Amniotic stem cell (primary cell): ENCODE results near the gene COL9A1.

Source experiments
- DNase-seq: peaks from one replicate; lab custom pipeline; 2025; lab: John Stamatoyannopoulos, UW

Gene COL9A1

DNA sequence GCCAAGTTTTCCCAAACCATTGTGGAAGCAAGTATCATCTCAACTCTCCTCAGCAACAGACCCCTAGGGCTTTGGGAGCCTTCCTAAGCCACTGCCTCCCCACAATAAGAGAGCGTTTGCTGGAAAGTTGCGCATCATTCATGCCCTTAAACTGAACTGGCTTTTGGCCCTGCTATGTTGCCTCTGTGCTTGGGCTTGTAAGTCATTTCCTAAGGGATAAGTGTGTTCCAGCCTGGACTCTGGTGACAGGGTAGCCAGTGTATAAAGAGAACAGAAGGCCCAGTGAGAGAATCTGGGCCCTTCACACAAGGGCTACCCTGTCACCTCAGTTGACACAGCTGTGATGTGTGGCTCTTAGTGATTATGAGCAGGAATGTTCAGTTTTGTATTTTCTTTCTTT, 77.8 kb downstream of the COL9A1 start:
- no peak for DNase-seq

DNA sequence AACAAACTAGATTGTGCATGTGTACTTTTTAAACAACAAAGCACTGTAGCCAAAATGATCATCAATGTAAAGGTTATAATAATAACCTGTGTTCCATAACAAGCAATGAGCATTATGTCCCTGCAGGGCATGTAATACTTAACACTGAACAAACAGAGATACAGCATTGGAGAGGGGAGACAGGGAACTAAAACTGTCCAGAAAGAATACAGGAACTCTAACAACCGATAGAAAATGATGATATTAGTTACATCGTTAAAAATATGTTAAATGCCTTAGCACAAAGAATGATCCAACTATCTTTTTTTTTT, 80.5 kb downstream of the COL9A1 start:
- DNase-seq = no peak

DNA sequence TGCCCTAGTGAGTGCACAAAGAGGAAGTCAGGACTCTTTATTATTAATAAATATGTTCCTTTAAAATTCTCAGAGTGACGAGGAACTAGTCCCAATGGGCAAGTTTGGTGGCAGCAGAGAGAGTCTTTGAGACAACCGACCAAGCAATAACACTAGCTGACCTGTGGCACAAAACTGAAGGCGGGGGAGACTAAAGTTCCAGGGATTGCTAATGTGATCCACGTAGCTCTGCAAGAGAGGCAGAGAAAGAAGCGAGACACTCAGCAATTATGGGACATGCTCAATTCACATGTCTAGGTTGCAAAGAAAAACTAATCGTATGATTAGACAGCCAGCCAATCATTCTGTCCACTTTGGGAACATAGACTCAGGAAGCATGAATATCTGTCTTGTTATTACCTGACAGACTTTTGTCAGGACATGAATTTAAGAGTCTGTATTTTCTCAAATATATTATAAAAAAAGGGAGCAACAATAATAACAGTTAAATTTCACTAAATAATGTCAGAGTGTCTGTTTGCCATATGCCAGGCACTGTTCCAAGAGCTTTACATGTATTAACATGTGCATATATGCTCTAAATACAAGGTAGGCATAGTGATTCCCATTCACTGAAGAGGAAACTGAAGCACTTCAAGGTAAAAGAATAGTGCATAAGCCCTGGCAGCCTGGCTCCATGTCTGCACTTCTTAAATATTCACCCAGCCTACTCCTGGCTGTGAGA, 81.0 kb downstream of the COL9A1 start:
- DNase-seq = no peak

DNA sequence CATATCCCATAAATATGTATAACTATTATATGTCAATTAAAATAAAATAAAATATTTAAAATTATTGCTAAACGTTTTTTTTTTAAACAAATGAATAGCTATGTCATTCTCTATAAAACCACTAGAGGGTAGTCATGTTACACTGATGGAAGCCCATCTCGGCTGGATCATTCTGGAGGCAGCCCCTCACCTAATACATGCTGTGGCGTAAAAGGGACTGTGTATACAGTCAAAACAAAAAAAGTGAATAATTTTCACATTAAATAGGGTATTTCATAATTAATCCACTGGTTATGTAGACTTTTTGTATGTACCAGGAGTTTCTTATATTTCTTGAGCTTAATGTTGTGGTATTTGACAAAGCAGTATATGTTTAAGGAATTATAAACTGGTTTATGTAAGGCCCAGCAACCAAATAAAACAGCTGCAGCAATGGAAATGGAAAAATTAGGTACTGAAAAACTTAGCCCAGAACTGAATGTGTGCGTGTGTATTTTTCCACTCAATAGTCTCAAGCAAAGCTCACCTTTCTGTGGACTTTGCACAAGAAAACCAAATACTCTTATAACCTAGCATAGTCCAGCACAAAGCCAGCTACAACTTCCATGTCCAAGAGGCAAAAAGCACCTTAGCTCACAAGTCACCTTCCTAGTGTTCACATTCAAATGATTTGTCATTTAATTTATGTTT, 81.7 kb downstream of the COL9A1 start:
- peak; percentile 20 for DNase-seq

DNA sequence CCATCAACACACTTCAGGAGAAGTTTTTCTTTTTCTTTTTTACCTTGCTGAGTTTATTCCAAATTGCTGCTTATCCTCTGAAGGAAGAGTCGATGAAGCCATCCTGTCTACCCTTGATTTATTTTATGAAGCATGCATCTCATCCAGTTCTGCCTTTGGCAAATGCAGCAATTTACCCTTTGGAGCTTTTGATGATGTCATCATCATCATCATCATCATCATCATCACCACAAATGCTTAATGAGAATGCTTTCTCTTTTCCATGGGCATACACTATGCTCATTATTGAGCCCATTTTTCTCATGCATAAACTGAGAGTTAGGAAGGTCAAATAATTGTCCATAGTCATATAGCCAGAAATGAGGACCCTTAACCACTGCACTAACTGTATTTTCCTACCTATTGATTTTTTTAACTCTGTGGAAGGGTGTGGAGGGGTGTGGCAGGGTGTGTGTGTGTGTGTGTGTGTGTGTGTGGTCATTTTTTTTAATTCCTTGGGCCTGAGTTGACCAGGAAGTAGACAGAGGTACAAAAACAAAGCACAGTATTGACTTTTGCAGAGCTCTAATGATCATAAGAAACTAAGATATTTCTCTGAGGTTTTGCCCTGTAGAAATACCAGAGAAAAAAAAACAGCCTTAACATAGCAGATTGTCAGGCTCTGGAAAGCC, 82.8 kb downstream of the COL9A1 start:
- DNase-seq = no peak

DNA sequence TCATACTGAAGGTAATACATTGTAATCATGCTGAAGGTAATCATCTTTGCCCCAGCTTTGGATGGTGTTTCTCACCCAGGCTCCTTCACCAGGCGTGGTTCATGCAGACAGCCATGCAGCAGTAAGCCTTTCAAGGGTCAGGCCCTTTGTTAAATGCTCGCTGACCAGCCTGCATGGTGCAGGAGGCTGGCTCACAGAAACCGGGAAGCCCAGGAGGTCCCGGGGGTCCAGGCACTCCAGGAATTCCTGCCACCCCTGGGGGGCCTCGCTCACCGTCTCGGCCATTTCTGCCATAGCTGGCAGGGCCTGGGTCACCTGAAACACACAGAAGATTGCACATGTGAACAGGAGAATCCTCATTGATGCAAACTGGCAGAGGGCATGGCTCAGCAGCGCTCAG, 86.1 kb downstream of the COL9A1 start:
- no peak for DNase-seq

DNA sequence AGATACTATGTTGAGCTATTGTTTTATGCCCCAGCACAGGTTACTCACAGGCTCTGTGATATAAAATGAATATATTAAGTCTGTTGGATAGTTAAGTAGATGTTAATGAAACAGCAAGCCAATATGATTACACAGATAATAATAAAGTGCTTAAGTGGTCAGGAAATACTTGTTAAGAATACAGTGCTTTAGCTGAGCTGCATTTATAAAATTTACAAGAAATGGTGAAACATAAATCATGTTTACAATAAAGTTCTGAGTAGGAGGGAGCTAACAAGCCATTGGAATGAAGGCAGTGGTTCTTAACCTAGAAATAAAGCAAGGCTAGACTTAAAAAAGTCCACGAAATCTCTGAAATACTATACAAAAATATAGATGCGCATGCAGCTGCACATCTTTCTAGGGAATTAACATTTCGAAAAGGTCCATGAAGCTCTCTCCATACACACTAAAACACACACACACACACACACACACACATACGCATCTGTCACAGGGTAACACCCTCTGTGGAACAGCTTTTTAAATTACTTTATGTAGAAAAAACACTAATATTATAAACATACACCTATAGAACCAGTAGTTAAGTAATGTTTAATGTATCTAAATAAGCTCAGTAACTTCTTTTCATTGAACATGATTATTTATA, 87.3 kb downstream of the COL9A1 start:
- no peak for DNase-seq

DNA sequence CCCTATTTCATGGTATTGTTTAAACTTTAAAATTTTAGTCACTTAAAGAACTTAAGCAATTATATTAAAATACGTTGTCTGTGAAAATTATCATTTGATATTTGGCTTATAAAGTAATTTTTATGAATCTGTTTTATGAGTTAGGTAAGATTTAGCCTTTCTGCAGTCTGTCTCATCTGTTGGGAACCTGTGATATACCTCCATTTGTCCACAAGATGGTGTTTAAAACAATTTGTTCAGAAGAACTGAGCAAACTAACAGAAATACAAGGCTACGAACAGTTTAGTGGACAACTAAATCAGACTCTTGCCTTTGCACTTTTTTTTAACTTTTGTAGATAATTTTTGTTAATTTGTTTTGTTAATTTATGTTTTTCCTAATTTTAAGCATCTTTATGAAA, 92.4 kb downstream of the COL9A1 start:
- no peak for DNase-seq

DNA sequence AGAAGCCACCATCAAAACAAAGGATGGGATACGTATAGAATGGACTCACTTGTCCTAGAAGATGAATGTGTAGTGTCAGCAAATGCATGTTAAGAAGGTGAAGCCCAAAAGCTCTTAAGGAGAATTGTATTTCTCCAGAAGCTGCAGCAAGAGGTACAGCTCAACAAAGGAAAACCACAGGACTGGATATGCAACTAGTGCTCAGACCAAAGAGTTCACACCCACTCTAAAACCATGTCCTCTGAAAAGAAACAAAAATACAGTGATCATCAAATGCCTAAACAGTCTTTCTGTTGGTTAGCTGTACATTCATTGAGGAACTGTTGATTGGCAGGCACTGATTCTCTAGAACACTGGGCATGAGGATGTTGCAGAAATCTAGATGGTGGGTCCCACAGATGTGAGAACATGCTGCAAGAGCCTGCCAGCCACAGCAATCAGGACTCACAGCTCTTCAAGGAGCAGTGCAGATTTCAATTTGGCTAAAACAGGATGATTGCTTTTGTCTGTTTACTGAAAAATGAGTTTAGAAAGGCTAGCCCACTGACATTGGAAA, 94.6 kb downstream of the COL9A1 start:
- DNase-seq = no peak

DNA sequence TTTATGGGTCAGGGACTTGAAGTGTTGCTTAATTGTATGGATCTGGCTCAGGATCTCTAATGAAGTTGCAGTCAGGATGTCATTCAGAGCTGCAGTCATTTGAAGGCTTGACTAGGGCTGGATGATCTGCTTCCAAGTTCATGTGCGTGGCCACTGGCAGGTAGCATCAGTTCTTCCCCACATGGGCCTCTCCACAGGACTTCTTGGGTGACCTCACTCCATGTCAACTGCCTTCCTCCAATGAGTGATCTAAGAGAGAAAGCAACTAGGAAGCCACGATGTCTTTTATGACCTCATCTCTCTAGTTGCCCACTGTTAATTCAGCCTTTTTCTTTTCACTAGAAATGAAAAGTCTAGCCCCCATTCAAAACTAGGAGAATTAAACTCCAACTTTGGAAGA, 104.1 kb downstream of the COL9A1 start:
- no peak for DNase-seq

DNA sequence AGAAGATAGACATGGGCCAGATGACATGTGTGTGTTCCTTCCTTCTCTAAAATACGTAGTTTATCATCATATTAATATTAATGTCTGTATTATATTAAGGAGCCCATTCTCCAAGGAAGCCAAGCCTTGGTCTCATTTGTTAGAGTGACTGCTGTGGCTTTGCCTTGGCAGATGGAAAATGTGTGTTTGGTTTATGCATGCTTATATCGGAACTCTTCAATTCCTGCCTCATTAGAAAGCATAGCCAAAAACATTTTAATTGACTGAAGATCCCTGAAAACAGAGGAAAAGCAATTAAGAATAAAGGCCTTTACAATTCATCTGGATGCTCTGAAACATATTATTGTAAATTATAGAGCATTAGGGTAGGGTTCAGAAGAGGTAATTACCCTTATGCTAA, 106.4 kb downstream of the COL9A1 start:
- DNase-seq = no peak

DNA sequence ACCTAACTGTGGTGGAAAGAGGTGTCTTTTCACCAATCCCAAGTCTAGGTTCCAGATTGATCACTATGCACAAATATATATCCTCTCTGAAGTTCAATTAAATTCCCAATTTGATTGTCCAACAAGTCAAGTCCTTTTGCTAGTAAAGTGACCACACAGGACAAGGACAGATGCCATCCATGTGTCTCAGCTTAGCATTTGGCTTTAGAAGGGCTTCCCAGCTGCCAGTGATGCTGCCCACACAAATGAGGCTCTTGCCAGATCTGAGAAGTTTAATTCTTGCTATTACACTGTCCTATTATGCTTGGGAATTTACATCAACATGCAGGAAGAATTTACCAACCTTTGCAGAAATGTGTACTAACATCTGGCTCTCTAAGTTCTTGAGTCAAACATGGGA, 108.5 kb downstream of the COL9A1 start:
- no peak for DNase-seq

DNA sequence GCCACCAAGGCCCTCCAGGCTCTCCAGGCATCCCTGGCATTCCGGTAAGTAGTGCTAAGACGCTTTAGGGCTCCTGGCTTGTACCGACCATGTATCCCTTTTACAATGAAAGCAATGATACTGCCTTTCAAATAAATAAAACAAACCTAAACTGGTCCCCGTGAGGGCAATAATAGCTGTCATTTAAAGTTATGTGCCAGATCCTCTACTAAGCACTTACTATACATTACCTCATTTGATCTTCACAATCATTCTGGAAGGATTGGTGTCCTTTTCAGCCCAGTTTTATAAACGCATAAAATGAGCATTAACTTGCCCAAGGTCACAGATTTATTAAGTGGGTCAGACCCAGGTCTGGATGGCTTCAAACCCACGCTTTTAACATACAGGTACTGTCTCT, 114.7 kb downstream of the COL9A1 start:
- DNase-seq = no peak

DNA sequence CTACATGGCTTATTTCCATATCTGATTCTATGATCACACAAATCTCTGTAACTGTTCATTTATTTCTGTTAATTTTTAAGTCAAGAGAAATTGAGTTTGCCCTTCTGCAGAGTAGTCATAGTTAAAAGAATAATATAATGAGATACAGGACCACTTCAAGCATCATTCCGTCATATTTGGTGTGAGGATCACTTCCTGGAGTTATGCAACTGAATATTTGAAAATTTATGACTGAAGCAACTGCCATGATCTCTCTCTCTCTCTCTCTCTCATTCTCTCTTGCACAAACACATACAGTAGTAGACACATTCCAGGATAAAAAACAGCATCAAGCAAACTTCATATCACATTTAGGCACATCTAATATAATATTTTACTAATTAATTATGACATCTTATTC, 116.4 kb downstream of the COL9A1 start:
- DNase-seq = no peak

DNA sequence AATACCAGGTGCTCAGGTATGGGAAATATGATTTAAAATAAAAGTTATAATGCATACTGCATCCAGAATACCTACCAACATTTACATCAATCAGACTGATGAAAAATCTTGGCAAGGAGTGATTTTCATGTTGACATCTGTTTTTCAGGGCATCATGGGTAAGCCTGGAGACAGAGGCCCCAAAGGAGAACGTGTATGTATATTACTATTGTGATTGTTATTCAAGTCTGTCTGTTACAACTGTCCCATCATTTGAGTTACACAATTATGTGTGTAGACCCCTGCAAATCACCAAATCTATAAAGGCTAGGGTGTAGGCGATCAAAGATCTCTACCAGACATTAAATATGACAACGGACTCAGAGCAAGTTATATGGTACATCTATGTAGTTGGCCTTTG, 118.2 kb downstream of the COL9A1 start:
- DNase-seq = no peak

DNA sequence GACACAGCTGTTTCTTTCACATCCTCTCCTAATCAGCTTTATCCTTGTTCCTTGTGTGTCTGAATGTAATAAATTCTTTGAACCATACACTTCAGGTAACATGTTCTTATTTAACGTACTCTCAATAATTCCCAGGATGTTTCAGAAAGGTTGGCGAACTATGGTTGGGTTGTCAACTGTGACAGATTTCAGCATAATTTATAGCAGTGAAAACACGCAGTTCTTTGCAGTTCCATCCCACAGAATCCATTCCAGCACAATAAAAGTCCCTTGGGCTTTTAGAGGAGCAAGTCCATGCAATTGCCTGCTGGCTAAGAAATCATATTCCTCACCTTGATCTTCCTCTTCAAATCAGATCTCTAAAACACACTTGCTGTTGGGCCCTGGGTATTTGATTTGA, 119.3 kb downstream of the COL9A1 start:
- DNase-seq = no peak

DNA sequence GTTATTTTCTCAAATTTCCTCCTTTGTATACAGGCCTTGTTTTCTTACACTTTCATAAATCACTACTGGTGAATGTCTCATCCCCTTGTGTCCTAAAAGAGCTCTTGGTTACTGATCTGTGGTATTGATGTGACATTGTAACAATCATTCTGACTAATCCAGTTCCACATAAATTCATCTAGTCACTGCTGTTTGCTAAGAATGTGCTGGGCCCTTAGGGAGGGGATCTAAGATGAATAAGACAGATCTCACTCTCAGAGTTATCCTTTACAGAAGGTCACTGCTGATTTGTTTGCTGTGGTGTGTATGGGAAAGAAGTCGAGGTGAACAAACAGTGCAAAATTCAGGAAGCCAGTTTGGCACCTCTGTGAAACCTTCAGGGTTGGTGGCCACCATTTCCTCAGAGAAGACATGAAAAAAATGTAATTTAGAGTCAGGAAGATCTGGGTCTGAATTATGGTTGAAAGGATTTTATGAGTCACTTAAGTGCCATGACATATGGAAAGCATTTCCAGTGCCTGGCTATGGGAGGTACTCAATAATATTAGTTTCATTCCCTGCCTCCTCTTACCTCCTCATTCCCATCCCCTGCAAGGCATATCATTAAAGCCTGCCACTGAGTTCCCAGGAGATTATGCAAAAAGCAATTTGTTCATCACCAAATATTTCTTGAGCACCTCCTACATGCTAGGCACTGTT, 121.8 kb downstream of the COL9A1 start:
- no peak for DNase-seq

DNA sequence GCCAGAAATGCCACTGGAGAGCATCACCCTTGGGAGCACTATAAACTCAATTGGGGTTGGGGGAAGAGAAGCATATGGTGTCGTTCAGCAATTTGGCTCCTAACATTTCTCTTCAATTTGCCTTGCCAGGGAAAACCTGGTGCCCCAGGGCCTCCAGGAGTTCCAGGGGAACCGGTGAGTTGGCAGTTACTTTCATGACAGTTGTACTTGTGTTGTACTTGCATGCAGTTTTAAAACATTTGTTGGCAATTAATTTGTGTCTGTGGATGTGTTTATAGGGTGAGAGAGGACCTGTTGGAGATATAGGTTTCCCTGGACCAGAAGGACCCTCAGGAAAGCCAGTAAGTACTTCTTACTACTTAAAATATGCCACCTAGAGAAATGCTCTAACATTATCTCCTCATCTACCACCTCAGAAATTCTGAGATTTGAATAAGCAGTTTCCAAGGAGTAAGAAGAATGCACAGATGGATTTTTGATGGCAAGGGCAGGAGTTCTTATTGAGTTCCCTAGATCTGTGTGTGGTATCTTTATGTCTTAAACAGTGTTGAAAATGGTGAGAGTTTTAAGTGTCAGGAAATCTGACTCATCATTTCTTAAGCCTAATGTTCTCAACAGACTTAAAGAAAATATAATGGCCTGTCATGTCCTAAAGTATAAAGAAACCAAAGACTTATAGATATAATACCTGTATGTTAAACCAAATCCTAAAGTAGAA, 122.5 kb downstream of the COL9A1 start:
- DNase-seq = no peak

DNA sequence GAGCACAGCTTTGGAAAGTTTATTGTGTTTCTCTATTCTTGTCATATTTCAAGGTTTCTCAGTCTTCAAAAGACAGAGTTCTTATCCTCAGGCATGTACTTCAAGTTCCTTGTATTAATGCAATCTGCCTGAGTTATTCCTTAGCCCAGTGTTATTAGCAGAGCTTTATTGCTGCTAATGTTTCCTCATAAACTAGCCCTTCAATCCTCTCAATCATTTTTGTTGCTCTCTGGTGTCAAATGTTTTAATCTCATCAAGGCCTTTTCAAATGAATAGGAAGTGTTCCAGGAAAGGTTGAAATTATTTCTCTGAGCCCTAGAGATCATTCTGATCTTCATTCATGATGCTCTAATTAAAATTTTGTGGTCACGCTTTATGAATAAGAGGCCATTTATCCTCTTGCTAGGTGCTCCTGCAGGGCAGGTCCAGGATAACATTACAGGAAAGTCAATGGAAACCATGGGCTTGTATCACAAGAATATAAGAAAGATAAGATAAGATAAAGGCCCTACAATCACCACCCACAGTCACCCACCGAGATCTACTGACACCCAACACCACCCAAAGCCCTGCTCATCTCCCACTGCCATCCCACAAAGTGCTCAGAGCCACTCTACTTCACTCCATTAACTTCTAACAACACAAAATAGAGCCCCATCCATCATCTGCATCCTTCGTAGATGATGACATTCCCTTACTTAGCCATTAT, 125.9 kb downstream of the COL9A1 start:
- DNase-seq = no peak

DNA sequence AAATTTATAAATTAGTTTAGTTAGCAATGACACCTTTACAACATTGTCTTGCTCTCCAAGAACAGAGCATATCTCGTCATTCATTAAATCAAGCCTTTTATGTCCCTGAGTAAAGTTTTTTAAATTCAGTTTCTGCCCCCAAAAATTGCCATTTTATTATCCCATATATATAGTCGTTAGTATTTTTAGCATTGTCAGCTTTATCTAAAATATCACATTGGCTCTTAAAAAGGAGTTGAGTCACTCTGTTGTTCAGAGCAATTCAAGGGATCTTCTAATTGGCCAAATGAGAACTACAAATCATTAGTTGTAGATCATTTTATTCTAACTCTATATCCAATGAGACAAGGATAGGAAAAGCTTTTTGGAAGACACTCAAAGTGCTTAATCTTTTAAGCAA, 127.1 kb downstream of the COL9A1 start:
- DNase-seq = no peak

DNA sequence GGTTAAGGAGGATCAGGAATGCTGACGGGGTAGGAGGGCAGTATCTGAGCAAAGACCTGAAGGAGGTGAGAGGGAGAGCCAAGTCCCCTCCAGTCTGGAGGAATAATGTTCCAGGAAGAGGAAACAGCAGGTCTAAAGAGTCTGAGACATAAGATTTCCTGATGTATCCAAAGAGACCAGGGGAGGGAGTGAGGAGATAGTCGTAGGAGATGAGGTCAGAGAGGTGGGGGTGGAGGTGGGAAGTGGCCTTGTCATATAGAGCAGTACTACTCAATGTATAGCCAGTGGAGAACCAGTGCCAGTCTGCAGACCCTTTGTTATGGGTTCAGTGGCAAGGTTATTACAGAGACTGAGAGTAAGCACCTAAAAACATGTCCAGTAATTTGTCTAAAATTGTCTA, 130.6 kb downstream of the COL9A1 start:
- no peak for DNase-seq
